AG08395 (cell line): ENCODE data around the gene NOL4L.
"Not testable (repeated sequence)": the region's sequence is repeated elsewhere in the genome, so short reads cannot be mapped to it uniquely, and the experiment has no call there.

Experiments
- DNase-seq: peaks from one replicate; pipeline ENCODE4 v3.0.0; 2012; ENCODE audit warnings: mixed read lengths, low spot score

The NOL4L gene

GRCh38 chr20:32596681-32597252 is 11.6 kb upstream of the NOL4L start:
- no peak for DNase-seq

- no peak for DNase-seq
Observed at GRCh38 chr20:32595143-32595542, 10.0 kb upstream of the NOL4L start.

GRCh38 chr20:32594669-32595068 is 9.5 kb upstream of the NOL4L start:
- DNase-seq: not testable (repeated sequence)

- no peak for DNase-seq
Observed at GRCh38 chr20:32594204-32594603, 9.1 kb upstream of the NOL4L start.

GRCh38 chr20:32592616-32593015 is 7.5 kb upstream of the NOL4L start:
- DNase-seq: not testable (repeated sequence)

GRCh38 chr20:32592022-32592421 is 6.9 kb upstream of the NOL4L start:
- no peak for DNase-seq

GRCh38 chr20:32589769-32590168 is 4.6 kb upstream of the NOL4L start:
- DNase-seq: no peak

- DNase-seq: peak; percentile 54
Observed at GRCh38 chr20:32589256-32589655, 4.1 kb upstream of the NOL4L start.

- no peak for DNase-seq
Observed at GRCh38 chr20:32588040-32588439, 2.9 kb upstream of the NOL4L start.

GRCh38 chr20:32586291-32586690 is 1.2 kb upstream of the NOL4L start:
- no peak for DNase-seq

- DNase-seq: no peak
Observed at GRCh38 chr20:32585586-32586127, 524 bp upstream of the NOL4L start.

- DNase-seq: no peak
Observed at GRCh38 chr20:32583581-32584070, 1.5 kb downstream of the NOL4L start.

GRCh38 chr20:32582659-32583580 is 2.2 kb downstream of the NOL4L start:
- DNase-seq: no peak

- DNase-seq: no peak
Observed at GRCh38 chr20:32581839-32582658, 3.1 kb downstream of the NOL4L start.

- DNase-seq: no peak
Observed at GRCh38 chr20:32580970-32581838, 3.9 kb downstream of the NOL4L start.

GRCh38 chr20:32580219-32580969 is 4.7 kb downstream of the NOL4L start:
- DNase-seq: no peak

GRCh38 chr20:32578840-32579390 is 6.2 kb downstream of the NOL4L start:
- no peak for DNase-seq

- not testable (repeated sequence) for DNase-seq
Observed at GRCh38 chr20:32578062-32578461, 7.1 kb downstream of the NOL4L start.

GRCh38 chr20:32577657-32578056 is 7.5 kb downstream of the NOL4L start:
- no peak for DNase-seq

- DNase-seq: no peak
Observed at GRCh38 chr20:32577023-32577422, 8.1 kb downstream of the NOL4L start.
